ENCODE measurements around the gene AJAP1.
"Not testable (repeated sequence)": the region's sequence is repeated elsewhere in the genome, so short reads cannot be mapped to it uniquely, and the experiment has no call there.

Gene AJAP1

DNA sequence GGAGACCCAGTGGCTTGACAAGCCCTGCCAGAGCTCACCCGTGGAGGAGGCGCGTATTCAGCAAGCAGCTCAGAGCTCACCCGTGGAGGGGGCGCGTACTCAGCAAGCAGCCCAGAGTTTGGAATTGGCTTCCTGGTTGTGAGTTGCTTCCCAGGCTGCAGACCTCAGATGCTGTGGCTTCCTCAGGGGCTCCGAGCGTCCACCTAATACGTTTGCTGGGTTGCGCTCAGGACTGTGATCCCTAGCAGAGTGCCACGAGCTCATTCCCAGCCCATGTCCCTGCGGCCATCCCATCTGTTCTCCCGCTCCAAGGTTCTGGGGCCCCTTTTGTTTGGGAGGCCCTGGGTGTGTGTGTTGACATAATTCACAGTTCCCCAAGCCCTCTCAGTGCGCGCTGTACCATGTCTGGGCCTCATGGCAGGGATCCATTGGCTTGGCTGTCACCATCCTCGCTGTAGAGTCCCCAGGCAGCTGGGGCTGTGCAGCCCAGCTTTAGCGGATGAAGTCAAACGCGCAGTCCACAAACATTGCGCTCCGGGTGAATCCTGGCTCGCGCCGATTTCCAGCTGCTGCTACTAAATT is 3.6 kb downstream of the AJAP1 start:
- no peak for DNase-seq (ENCODE audit: low read depth in 2 of 2)

DNA sequence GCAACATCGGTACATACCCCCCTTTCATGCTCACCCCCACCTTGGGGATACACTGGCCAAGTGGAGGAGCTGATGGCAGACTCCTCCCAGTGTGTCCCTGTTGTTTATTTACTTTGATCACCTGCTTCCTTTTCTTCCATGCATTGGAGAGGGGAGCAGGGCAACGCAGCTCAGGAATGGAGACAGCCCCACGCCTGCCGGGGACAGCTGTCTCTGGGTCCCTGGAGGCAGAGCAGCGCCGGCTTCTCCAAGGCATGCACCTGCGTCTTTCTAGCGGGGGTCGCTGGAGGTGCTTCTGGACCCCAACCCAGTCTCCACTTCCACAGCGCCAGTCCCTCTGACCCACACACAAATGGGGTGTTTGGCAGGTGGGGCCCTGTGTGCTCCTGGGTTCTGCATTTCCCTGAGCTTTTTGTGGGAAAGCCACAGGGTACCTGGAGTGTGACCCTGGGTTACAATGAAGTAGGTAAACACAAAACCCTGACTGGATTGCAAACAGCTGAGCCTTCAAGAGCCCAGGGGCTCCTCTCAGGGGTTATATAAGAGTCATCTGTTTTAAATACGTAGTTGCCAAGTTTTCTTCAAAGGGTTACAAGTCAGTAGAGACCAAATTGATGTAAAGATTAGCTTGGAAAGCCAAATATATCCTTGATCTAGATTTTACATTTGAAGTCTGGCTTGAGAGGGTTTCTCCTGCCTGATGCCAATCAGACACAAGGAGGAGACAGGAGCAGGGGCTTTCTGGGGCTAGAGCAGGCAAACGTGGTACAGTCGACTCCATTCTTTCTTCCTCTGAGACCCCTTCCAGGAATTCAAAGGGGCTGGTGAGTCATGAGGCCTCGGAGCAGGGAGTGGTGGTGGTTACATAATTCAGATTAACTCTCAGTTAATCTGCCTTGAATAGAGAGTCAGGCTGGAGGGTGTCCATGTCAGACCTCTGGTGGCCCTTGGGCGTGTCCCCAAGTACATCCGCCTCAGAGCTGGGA is 4.5 kb downstream of the AJAP1 start:
- DNase-seq (ENCODE audit: low read depth in 2 of 2) = no peak

DNA sequence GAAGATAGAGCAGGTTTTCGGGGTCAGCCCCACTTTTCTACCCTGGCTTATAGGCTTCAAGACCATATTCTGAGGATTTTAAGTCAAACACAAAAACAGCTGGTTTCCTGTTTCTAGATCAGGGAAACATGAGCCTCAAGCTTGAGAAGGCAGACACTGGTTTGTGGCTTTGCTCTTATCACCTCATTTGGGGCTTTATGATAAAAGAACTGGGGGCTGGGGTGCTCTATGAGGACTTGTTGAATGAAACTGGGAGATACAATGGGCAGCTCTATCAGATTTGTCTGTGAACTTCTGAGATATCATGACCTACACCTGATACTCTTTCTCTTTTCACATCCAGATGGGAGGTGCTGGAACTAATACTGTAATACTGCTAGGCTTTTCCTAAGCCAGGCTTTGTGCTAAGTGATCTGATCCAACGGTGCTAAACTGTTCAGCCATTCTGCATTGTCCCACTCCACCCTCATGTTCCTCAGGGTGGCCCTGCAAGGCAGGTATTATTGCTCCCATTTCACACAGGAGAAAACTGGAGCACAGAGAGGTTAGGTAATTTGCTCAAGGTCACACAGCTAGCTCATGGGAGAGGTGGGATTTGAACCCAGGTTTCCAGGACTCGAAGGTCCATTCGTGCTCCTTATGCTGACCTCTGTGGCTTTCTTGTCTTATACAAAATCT is 6.6 kb downstream of the AJAP1 start:
- no peak for DNase-seq (ENCODE audit: low read depth in 2 of 2)

DNA sequence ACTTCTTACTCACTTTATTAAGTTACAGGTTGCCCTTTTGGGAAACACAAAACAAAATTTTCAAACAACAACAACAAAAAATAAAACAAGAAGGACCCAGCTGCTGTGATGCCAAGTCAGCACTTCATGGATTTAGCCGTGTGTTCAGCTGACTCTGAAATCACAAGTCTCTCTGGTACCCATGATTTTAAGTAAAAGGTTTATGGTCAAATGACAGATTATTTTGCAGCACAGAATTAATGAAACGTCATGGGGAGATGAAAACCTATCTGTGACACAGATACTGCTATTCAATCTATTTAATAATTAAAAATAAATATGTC is 7.1 kb downstream of the AJAP1 start:
- DNase-seq (ENCODE audit: low read depth in 2 of 2) = no peak

DNA sequence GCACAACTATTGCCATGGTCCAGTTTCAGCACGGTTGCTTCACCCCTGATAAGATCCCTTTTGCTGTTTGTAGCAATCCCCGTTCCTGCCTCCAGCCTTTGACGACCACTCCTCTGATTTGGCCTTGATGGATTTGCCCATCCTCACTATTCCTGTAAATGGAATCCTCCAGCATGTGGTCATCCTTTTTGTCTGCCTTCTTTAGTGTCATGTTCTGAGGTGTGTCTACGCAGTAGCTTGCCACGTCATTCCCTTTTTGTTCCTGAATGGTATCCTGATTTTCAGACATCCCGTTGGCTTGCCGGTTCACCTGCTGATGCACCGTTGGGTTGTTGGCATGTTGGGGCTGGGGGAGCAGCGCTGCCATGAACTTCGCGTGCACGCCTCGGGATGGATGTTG is 7.8 kb downstream of the AJAP1 start:
- no peak for DNase-seq (ENCODE audit: low read depth in 2 of 2)

DNA sequence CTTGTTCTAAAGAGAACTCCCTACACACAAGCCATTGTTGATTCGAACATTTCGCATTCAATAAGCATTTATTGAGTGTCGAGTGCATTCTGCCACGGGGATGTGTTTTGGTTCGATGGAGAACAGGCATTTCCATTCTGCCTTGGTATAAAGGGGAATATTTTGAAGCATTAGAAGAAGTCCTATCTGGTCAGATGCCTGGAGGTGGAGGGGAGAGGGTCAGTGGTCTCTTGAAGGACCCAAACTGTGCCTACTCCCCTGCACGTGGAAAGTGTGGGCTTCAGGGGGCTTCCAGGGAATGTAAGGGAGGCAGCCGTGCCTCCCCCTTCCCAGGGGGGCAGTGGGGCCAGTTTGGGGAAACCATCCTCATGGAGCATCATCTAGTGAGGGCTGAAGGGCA is 8.3 kb downstream of the AJAP1 start:
- DNase-seq (ENCODE audit: low read depth in 2 of 2) = no peak

DNA sequence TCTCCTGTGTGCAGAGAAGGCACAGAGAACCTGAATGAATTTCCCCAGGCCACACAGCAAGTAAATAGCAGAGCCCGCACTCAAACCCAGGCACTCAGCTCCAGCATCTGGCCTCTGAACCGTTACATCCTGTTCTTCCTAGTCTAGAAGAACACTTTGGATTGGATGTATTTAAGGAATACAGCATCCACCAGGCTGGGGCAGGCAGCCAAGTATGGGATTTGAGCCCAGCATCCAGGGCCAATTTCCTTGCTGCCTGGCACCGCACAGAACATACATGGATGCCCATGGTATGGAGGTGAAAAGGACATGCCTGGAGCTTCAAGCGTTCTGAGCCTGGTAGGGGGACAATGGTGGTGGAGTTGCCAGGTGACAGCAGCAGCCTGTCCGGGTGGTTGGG is 9.7 kb downstream of the AJAP1 start:
- DNase-seq (ENCODE audit: low read depth in 2 of 2) = no peak

DNA sequence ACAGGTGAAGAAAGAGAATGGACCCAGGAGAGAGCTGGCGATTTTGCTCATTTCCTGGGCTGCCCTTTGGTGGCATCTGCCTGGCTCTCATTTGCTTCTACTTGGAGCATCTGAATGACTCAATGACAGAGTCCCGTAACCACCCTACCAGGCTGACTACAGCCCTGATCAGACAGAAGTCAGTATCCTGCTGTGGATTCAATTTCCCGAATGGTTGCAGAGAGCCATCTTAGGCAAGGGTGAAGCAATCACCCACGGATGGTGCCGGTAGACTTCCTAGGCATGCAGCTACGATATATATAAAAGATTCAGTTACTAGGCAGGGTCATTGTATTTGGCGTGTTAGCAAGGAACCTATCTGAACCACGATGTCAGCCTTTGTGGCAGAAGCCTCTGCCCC is 10.2 kb downstream of the AJAP1 start:
- DNase-seq (ENCODE audit: low read depth in 2 of 2) = no peak

DNA sequence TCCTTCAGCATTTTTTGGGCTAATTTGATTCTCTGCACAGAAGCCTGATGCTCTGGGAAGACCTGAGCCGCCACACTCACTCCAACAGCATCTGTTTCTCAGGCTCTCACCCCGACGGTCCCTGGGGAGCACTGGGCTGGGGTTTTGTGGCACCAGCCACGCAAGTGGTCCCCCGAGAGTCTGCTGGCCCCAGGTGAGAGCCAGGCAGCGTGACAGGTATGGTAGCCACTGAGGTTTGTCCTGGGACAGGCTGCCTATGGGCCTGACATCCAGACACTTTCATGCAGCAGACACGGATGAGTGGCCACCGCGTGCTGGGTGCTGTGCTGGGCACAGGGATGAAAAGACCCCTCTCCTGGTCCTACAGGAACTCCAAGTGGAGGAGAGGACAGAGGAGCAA is 11.0 kb downstream of the AJAP1 start:
- DNase-seq (ENCODE audit: low read depth in 2 of 2) = no peak

DNA sequence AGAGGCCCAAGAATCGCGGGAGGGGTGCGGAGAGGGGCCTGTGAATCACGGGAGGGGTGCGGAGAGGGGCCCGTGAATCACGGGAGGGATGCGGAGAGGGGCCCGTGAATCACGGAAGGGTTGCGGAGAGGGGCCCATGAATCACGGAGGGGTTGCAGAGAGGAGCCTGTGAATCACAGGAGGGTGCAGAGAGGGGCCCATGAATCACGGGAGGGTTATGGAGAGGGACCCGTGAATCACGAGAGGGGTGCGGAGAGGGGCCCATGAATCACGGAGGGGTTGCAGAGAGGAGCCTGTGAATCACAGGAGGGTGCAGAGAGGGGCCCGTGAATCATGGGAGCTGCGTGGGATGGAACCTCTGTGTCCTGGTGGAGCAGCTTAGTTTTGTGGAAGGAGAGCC is 12.3 kb downstream of the AJAP1 start:
- not testable (repeated sequence) for DNase-seq (ENCODE audit: low read depth in 2 of 2)

DNA sequence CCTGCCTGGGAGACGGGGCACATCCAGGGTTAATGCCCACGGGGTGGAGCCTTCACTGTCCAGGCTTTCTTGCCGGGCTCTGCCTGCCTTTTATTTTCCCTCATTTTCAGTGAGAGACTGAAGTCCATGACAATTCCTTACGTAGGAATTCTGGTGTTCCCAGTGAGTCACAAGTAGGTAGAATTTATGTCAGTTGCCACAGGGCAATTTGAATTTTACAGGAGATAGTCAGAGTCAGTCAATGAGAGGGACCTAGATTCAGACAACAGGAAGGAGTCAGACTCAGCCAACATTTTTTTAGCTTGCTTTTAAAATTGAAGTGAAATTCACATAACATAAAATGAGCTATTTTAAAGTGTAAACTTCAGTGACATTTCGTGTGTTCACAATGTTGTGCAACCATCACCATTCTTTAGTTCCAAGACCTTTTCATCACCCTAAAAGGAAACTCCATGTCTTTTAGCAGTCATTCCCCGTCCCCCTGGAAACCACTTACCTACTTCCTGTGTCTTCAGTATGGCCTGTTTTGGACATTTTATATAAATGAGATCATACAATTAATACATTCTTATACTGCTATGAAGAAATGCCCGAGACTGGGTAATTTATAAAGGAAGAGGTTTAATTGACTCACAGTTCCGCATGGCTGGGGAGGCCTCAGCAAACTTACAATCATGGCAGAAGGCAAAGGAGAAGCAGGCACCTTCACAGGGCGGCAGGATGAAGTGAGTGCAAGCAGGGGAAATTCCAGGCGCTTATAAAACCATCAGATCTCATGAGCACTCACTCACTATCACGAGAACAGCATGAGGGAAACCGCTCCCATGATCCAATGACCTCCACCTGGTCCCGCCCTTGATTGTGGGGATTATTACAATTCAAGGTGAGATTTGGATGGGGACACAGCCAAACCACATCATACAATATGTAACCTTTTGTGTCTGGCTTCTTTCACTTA is 14.6 kb downstream of the AJAP1 start:
- DNase-seq (ENCODE audit: low read depth in 2 of 2) = no peak

DNA sequence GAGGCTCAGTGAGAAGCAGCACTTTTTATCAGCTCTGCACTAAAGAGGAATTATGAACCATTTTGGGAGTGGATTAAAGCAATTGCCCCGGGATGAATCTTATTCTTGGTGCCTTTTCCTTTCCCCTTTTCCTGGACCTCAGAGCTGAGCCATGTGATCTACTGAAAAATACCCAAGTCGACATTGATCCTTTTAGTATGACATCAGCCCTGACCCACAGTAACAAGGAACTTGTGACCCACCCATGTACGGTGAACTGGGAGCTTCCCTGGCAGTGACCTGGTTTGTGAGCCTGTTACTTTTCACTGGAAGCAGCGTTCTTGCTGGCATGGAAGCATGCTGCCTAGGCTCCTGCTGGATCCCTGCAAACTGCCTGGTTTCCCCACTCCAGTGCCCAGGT is 15.9 kb downstream of the AJAP1 start:
- DNase-seq (ENCODE audit: low read depth in 2 of 2) = no peak

DNA sequence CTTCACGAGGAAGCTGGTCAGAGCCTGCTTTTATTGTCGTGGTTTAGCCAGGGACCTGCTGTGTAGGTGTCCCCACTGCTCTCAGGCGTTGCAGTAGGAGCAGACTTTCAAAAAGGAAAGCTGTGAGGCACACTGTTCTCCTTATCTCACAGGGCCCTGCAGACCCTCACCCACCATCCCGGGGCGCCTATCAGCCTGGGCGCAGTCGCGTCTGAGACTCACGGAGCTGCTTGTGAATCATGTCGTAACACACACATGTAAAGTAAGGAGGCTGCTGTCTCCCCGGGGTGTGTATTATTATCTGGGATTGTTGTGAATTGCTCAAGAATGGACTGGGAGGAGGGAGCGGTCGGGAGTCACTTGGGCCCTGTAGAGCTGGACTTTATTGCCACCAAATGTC is 17.4 kb downstream of the AJAP1 start:
- DNase-seq (ENCODE audit: low read depth in 2 of 2) = no peak

DNA sequence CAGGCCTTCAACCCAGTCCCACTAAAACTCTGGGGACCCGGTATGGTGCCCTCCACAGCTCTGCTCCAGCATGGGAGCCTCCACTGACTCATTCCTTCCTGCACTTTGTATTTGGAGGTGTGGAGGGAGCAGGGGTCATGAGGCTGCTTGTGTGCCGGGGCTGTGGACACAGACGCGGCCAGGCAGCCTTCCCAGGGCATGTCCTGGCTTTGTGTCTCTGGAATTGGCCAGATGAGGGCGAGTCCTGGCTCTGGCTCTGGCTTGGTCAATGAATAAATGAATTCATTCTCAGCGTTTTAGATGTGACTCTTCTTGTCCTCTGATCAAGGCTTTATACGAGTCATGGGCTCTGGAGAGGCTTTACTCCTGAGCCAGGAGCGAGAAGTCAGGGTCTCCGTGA is 19.1 kb downstream of the AJAP1 start:
- DNase-seq (ENCODE audit: low read depth in 2 of 2) = no peak

DNA sequence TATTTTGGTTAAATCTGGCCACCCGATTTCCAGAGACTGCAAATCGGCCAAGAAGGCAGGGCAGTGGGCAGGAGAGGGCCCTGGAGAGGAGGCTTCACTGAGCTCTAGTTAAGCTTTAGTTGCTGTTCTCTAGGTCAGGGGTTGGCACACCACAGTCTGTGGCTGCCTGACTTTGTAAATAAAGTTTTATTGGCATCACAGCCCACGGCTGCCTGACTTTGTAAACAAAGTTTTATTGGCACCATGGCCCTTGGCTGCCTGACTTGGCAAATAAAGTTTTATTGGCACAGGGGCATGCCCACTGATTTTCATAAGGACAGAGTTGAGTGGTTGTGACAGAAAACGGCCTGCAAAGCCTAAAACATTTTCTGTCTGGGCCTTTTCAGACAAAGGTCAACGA is 19.7 kb downstream of the AJAP1 start:
- no peak for DNase-seq (ENCODE audit: low read depth in 2 of 2)

DNA sequence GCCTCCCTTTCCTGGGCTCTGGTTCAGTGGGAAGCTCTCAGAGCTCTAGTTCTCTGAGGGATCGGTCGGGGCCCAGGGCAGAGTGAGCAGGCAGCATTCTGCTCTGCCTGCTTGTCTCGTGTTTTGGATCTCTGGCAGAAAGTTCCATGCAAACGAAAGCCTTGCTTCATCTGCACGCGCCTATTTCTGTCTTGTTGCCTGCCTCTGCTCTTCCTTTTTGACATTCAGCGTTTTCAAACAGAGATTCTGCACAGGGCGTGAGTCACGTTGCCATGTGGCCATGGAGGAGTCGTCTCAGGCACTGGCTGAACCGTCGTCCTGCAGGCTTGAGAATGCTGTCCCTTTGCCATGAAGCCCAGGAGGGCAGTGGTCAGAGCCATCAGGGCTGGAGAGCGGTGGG is 20.3 kb downstream of the AJAP1 start:
- no peak for DNase-seq (ENCODE audit: low read depth in 2 of 2)

DNA sequence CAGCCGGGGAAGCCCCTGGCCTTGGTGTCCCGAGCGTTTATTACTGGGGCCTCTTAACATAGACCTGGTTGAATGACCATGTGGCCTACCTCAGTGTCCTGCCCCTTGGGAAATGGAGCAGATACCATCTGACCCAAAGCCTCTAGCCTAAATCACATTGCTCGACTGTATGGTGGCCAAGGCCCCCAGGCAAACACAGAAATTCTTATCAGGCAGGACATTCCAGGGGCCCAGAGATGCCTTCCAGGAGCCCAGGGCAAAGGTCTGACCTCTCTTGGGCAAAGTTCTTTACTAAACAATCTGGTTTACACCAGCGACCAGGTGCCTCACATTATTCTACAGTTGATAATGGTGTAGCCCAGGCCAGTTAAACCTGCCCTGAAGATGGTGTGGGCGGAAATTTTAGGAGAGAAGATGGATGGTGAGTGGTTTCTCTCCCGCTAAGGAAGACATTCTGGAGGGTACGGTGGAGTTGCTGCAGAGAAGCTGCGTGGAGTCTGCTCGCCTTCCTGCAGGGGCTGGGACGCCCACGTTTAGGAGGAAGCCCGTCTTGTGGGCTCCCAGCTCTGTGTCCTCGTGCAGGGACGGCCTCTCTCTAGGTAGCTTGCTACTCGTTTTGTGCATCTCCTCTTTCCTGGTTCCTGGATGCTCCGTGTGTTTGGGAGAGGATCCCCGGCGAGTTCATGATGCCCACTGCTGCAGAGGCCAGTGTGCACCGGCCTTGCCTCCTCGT is 21.2 kb downstream of the AJAP1 start:
- DNase-seq (ENCODE audit: low read depth in 2 of 2) = no peak

DNA sequence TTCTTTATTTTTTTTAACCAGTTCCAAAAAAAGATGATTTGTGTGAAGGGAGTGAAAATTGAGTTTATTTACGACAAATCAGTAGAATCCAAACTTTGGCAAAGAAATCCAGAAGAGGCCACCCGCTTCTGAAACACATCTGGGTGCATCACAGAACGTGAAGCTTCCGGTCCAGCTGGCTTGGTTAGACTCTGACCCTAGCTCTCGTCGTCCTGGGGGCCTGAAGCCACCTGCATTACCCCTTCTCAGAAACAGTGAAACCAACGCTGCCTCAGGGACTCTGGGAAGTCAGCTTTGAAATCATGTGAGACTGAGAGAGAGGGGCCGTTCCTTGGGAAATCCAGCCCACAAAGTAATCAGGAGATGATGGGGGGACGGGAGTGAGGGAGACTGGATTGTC is 21.8 kb downstream of the AJAP1 start:
- DNase-seq (ENCODE audit: low read depth in 2 of 2) = no peak

DNA sequence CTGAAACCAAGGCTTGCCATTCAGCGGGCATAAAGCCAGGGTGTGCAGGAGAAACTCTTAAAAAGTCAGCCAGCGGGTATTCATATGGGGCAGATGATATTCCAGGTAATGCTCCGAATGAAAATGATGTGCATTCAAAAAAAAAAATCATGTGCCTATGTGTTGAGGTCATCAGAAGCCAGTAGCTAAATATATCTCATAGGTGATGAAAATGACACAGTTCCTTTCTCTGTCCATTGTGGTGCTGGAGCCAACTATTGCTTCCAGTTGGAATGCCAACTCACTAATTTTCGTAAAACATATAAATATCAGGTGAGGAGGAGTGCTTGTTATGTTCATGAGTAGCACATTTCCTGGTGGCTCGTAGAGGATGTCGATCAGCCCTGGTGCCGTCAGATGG is 23.2 kb downstream of the AJAP1 start:
- DNase-seq (ENCODE audit: low read depth in 2 of 2) = no peak

DNA sequence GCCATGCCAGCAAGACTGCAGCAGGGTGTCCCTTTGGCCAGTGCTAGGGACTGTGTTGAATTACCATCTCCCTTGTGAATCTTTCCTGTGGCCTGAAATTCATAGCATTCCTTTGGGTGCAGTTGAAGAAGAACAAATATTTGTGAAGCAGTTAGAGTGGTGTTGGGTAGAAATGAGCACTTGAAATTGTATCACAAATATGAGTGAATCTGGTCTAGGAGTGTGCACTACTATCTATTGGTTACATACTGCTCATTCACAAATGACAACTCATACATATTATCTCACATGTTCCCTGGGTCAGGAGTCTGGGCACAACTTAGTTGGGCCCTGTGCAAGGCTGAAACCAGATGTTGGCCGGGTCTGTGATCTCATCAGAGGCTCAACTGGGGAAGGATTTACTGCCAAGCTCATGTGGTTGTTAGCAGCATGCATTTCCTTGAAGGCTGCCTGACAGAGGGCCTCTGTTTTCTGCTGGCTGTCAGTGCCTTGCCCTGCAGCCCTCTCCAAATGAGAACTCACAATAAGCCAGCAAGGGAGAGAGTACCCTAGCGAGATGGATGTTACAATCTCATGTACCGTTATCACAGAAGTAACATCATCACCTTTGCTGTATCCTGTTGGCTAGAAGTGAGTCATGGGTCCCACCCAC is 23.8 kb downstream of the AJAP1 start:
- DNase-seq (ENCODE audit: low read depth in 2 of 2) = no peak

DNA sequence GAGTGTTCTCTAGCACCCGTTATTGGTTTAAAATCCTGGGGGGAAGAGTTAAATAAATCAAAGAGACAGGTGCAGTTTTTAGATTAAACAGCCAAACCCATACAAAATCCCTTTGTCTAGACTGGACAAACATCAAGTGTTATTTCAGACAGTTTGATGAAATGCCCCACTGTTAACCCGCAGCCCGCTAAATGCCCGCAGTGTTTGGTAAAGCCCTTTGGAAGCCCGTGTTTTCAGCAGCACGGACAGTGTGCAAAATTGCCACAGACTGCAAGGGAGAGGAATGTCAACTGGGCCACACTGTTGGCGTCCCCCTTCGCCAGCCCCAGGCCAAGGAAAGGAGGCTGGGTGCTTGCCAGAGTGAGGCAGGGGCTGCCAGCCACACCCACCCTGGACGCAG is 26.6 kb downstream of the AJAP1 start:
- DNase-seq (ENCODE audit: low read depth in 2 of 2) = no peak

All from stimulated activated CD4-positive, alpha-beta T cell treated with anti-CD3 and anti-CD28 coated beads, Interleukin-15, amount 100 ng/mL, for 48 hours (primary cell).